Activated B cell treated with CpG ODN at 0.5 μM for 24 hours (primary cell): ENCODE data around the gene USP46. TPM values are rescaled to one million over a fixed set of nuclear protein-coding genes. Genes with fewer than 3 reads are reported as not detected.

Experiments used
- ATAC-seq: fragments of 200-7000 bp; cut with Tn5 transposase; one replicate; pipeline ENCODE4 v1.10.0; 2021; ENCODE audit warnings: low read depth, mild to moderate bottlenecking, moderate library complexity
- CTCF ChIA-PET: fragments of 350-600 bp; sonication (Branson Sonifier 250); formaldehyde crosslinking; loops from one replicate; lab custom pipeline; 2021; ENCODE audit warnings: antibody characterized with exemption; lab: Charles Lee
- POLR2A ChIA-PET: fragments of 350-600 bp; sonication (Branson Sonifier 250); formaldehyde crosslinking; loops from one replicate; lab custom pipeline; 2021; ENCODE audit warnings: antibody characterized with exemption; lab: Charles Lee
- DNase-seq: peaks from one replicate; pipeline ENCODE4 v3.0.0; 2022
- H3K27ac Mint-ChIP-seq: one replicate; pipeline ENCODE4 v1.8.0; 2020; ENCODE audit warnings: mixed read lengths
- H3K27me3 Mint-ChIP-seq: one replicate; pipeline ENCODE4 v1.8.0; 2021; ENCODE audit warnings: mixed read lengths
- H3K36me3 Mint-ChIP-seq: one replicate; pipeline ENCODE4 v1.8.0; 2021; ENCODE audit warnings: low read depth, mixed read lengths
- H3K4me1 Mint-ChIP-seq: one replicate; pipeline ENCODE4 v1.8.0; 2021; ENCODE audit warnings: mixed read lengths
- H3K4me3 Mint-ChIP-seq: one replicate; pipeline ENCODE4 v1.8.0; 2020; ENCODE audit warnings: mild to moderate bottlenecking, mixed read lengths
- H3K9me3 Mint-ChIP-seq: one replicate; pipeline ENCODE4 v1.8.0; 2020; ENCODE audit warnings: mixed read lengths
- CTCF ChIP-seq: fragments of 200-600 bp; IDR thresholded peaks from one replicate; pipeline ENCODE4 v1.8.0; 2022; ENCODE audit warnings: antibody characterized with exemption, mild to moderate bottlenecking
- intact Hi-C: fragments of 100-400 bp; cut with micrococcal nuclease; formaldehyde crosslinking; loops from one replicate; pipeline ENCODE4 v1.15.1; 2024
- total RNA-seq: library from RNA; stranded (reverse); gene quantifications from 2 replicates; pipeline ENCODE4 v1.2.3, GENCODE V29; 2022

Gene USP46
- total RNA-seq, 1 donor from 2014 or later: 13.3 TPM

- Mint-ChIP-seq H3K27ac (no peak overlapping the region), H3K36me3 (peaks cover 27% of the 10 kb centered on the region), H3K9me3 (no peaks in the 10 kb centered on the region), H3K27me3 (no peaks in the 10 kb centered on the region), H3K4me1 (no peaks in the 10 kb centered on the region), H3K4me3 (no peak overlapping the region)
- ChIA-PET CTCF (no interaction called here), POLR2A (interaction anchor here (0.7 kb wide), 1 partner anchor 26 kb away, joined by 4 read pairs; no protein-coding TSS in a partner anchor)
- no peak for TF ChIP-seq CTCF
- DNase-seq: no peak
- intact Hi-C loops: no loop called here
- ATAC-seq: no peak
These were observed 44.9 kb downstream of the USP46 start for GRCh38 chr4:52614241-52614640.

DNA sequence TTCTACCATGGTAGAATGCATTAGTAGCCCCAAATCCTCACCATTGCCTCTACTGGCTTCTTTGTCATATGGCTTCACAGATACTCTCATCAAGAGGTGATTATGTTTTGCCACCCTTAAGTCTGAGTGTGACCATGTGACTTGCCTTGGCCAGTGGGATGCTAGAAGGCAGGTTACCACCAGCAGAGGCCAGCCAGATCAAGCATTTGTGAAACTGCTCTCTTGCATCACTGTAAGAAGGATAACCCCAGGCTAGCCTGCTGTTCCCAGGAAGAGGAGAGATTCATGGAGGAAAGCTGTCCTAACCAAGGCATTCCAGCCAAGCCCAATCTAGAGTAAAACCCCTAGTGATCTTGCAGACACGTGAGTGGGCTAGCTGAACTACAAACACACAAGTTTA lies 46.8 kb downstream of the USP46 start:
- ChIA-PET CTCF (no interaction called here), POLR2A (no interaction called here)
- Mint-ChIP-seq H3K36me3 (peaks cover 42% of the 10 kb centered on the region), H3K9me3 (no peaks in the 10 kb centered on the region), H3K27ac (no peak overlapping the region), H3K4me1 (no peaks in the 10 kb centered on the region), H3K4me3 (no peak overlapping the region), H3K27me3 (no peaks in the 10 kb centered on the region)
- no peak for DNase-seq
- intact Hi-C loops: no loop called here
- ATAC-seq: no peak
- TF ChIP-seq CTCF: no peak

- H3K4me3 Mint-ChIP-seq: no peak overlapping the region
- no peaks in the 10 kb centered on the region for H3K9me3 Mint-ChIP-seq
- H3K4me1 Mint-ChIP-seq: no peaks in the 10 kb centered on the region
- no peak overlapping the region for H3K27ac Mint-ChIP-seq
- TF ChIP-seq CTCF: no peak
- ATAC-seq (no peak), DNase-seq (no peak)
- POLR2A ChIA-PET: no interaction called here
- CTCF ChIA-PET: no interaction called here
- intact Hi-C loops: no loop called here
- H3K27me3 Mint-ChIP-seq: no peaks in the 10 kb centered on the region
- peaks cover 50% of the 10 kb centered on the region for H3K36me3 Mint-ChIP-seq
These were observed 48.0 kb downstream of the USP46 start for GRCh38 chr4:52611030-52611555.

GRCh38 chr4:52606726-52607125 lies 52.4 kb downstream of the USP46 start:
- ATAC-seq (no peak), DNase-seq (no peak)
- ChIA-PET POLR2A (no interaction called here), CTCF (no interaction called here)
- peaks cover 51% of the 10 kb centered on the region for H3K36me3 Mint-ChIP-seq
- no peak overlapping the region for H3K27ac Mint-ChIP-seq
- H3K9me3 Mint-ChIP-seq: no peaks in the 10 kb centered on the region
- no peaks in the 10 kb centered on the region for H3K27me3 Mint-ChIP-seq
- H3K4me1 Mint-ChIP-seq: no peaks in the 10 kb centered on the region
- no peak overlapping the region for H3K4me3 Mint-ChIP-seq
- intact Hi-C loops: no loop called here
- TF ChIP-seq CTCF: no peak

- intact Hi-C loops: no loop called here
- ChIA-PET POLR2A (no interaction called here), CTCF (no interaction called here)
- Mint-ChIP-seq H3K9me3 (no peaks in the 10 kb centered on the region), H3K4me3 (no peak overlapping the region), H3K27ac (no peak overlapping the region), H3K27me3 (no peaks in the 10 kb centered on the region), H3K36me3 (peaks cover 55% of the 10 kb centered on the region), H3K4me1 (no peaks in the 10 kb centered on the region)
- TF ChIP-seq CTCF: no peak
- no peak for DNase-seq
- no peak for ATAC-seq
These were observed 53.1 kb downstream of the USP46 start for GRCh38 chr4:52606040-52606439.
